Measurements from ENCODE around the gene BAZ2B. TPM values are rescaled to one million over a fixed set of nuclear protein-coding genes. Genes with fewer than 3 reads are reported as not detected.

The BAZ2B gene
- total RNA-seq, 3 donors from 2014 or later = 58.9 to 98.1 (median 72.5) TPM

GRCh38 chr2:159571540-159572260 lies 44.6 kb downstream of the BAZ2B start:
- TF ChIP-seq CTCF (IDR thresholded peaks at IDR 0.05) = no peak
- DNase-seq = no peak
- no peak for ATAC-seq
- intact Hi-C loops (cut with DNase I, micrococcal nuclease) = no loop called here
- Histone ChIP-seq H3K9me3 (no peaks in the 10 kb centered on the region), H3K36me3 (ENCODE audit: low read depth) (no peaks in the 10 kb centered on the region), H3K4me3 (no peak overlapping the region), H3K4me1 (ENCODE audit: low read depth) (no peaks in the 10 kb centered on the region)

GRCh38 chr2:159564081-159564480 lies 52.3 kb downstream of the BAZ2B start:
- H3K36me3 ChIP-seq (ENCODE audit: low read depth) = no peaks in the 10 kb centered on the region
- intact Hi-C loops (cut with DNase I, micrococcal nuclease) = no loop called here
- H3K9me3 ChIP-seq = no peaks in the 10 kb centered on the region
- DNase-seq (no peak), ATAC-seq (no peak)
- no peak for TF ChIP-seq CTCF (IDR thresholded peaks at IDR 0.05)
- H3K4me3 ChIP-seq = no peak overlapping the region
- no peaks in the 10 kb centered on the region for H3K4me1 ChIP-seq (ENCODE audit: low read depth)

GRCh38 chr2:159562248-159562647 lies 54.1 kb downstream of the BAZ2B start:
- no peak for ATAC-seq
- TF ChIP-seq CTCF (IDR thresholded peaks at IDR 0.05) = no peak
- intact Hi-C loops (cut with DNase I, micrococcal nuclease) = no loop called here

GRCh38 chr2:159561786-159562185 lies 54.6 kb downstream of the BAZ2B start:
- ATAC-seq = no peak
- intact Hi-C loops (cut with DNase I, micrococcal nuclease) = no loop called here
- TF ChIP-seq CTCF (IDR thresholded peaks at IDR 0.05) = no peak
- Histone ChIP-seq H3K4me3 (no peak overlapping the region), H3K4me1 (ENCODE audit: low read depth) (no peaks in the 10 kb centered on the region), H3K36me3 (ENCODE audit: low read depth) (no peaks in the 10 kb centered on the region), H3K9me3 (no peaks in the 10 kb centered on the region)
- DNase-seq = no peak

More at GRCh38 chr2:159562248-159562647, 54.1 kb downstream of the BAZ2B start:
- Histone ChIP-seq H3K4me1 (ENCODE audit: low read depth) (no peaks in the 10 kb centered on the region), H3K9me3 (no peaks in the 10 kb centered on the region), H3K4me3 (no peak overlapping the region), H3K36me3 (ENCODE audit: low read depth) (no peaks in the 10 kb centered on the region)
- no peak for DNase-seq

GRCh38 chr2:159561242-159561641 lies 55.1 kb downstream of the BAZ2B start:
- DNase-seq = no peak
- no peak for TF ChIP-seq CTCF (IDR thresholded peaks at IDR 0.05)
- no peak for ATAC-seq
- intact Hi-C loops (cut with DNase I, micrococcal nuclease) = no loop called here
- Histone ChIP-seq H3K4me3 (no peak overlapping the region), H3K9me3 (no peaks in the 10 kb centered on the region), H3K4me1 (ENCODE audit: low read depth) (no peaks in the 10 kb centered on the region), H3K36me3 (ENCODE audit: low read depth) (no peaks in the 10 kb centered on the region)
